A673 (cell line): Measurements from ENCODE around the gene CCSER1.

Source experiments
- CTCF ChIP-seq: fragments of 300-800, 200-600 bp; sonication (generic); conservative IDR thresholded peaks from 2 replicates; pipeline ENCODE4 v1.5.1; 2017; ENCODE audit warnings: low read depth, mild to moderate bottlenecking, antibody characterized with exemption, low read length, moderate library complexity, mixed read lengths
- EZH2 ChIP-seq: fragments of 200-600 bp; sonication (generic); IDR thresholded peaks from 2 replicates; pipeline ENCODE4 v1.6.1; 2017; ENCODE audit warnings: borderline replicate concordance, low read depth, mild to moderate bottlenecking, mixed read lengths, antibody characterized with exemption, low read length; ENCODE audit not compliant: poor library complexity, severe bottlenecking

GRCh38 chr4:90345549-90346215 lies 218.5 kb downstream of the CCSER1 start:
- TF ChIP-seq EZH2 (no peak), CTCF (no peak)
